PFSK-1 (cell line): ENCODE measurements around the gene NLN.

Source experiments
- FOXP2 ChIP-seq: optimal IDR thresholded peaks from 2 replicates; pipeline ENCODE3; 2011; ENCODE audit warnings: borderline replicate concordance, control low read depth, inconsistent platforms; ENCODE audit not compliant: insufficient read depth; ENCODE audit errors: extremely low read length, extremely low read depth
- POLR2AphosphoS5 ChIP-seq: IDR thresholded peaks from 2 replicates; pipeline ENCODE4 v1.6.1; 2012; ENCODE audit warnings: low read depth, mild to moderate bottlenecking, control low read depth, low read length, moderate library complexity
- SIN3A ChIP-seq: IDR thresholded peaks from 2 replicates; pipeline ENCODE4 v1.6.1; 2012; ENCODE audit warnings: mild to moderate bottlenecking, low read length, moderate library complexity, borderline replicate concordance; ENCODE audit not compliant: insufficient read depth
- TAF1 ChIP-seq: IDR thresholded peaks from 2 replicates; pipeline ENCODE4 v1.6.1; 2012; ENCODE audit warnings: low read length, control low read depth, borderline replicate concordance; ENCODE audit not compliant: insufficient read depth
- TF ChIP-seq, protein P1 (sequence below), 2 experiments: IDR thresholded peaks; 2 replicates each; pipeline versions ENCODE4 v1.6.1 to v1.8.0; 2011 to 2012; ENCODE audit warnings: low read depth in 2 of 2, low read length in 2 of 2, control low read depth in 1 of 2, inconsistent platforms in 1 of 2, mild to moderate bottlenecking in 1 of 2, moderate library complexity in 1 of 2; ENCODE audit not compliant: insufficient read depth in 1 of 2

Gene NLN

DNA sequence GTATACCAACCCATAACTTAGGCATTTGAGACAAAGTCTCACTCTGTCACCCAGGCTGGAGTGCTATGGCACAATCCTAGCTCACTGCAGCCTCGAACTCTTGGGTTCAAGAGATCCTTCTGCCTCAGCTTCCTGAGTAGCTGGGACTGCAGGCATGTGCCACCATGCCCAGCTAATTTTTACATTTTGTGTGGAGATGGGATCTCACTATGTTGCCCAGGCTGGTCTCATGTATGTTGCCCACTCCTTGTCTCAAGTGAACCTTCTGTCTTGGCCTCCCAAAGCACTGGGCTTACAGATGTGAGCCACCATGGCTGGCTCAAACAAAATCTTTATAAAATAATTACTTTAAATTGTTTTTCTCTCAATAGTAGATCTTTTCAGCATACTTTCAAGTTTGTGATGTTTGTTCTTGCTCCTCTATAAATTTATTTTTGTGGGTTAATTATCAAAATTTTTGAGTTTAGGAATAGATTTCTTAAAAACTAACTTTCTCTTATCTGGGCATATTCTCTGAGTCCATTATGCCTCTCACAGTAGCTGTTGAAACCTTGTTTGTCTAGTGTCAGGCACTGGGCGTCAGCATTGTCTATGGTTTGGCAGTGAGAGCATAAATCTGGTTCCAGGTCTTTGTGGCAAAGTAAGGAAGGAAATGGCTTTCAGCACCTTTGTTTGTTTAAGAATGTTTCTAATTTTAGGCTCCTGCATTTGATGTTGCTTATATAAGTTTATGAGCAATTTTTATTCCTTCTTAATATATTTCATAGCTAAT, 38.7 kb downstream of the NLN start:
- no peak for TF ChIP-seq POLR2AphosphoS5
- no peak for TF ChIP-seq SIN3A
- TF ChIP-seq TAF1 = no peak
- TF ChIP-seq FOXP2 = no peak
- TF ChIP-seq, protein P1, sequence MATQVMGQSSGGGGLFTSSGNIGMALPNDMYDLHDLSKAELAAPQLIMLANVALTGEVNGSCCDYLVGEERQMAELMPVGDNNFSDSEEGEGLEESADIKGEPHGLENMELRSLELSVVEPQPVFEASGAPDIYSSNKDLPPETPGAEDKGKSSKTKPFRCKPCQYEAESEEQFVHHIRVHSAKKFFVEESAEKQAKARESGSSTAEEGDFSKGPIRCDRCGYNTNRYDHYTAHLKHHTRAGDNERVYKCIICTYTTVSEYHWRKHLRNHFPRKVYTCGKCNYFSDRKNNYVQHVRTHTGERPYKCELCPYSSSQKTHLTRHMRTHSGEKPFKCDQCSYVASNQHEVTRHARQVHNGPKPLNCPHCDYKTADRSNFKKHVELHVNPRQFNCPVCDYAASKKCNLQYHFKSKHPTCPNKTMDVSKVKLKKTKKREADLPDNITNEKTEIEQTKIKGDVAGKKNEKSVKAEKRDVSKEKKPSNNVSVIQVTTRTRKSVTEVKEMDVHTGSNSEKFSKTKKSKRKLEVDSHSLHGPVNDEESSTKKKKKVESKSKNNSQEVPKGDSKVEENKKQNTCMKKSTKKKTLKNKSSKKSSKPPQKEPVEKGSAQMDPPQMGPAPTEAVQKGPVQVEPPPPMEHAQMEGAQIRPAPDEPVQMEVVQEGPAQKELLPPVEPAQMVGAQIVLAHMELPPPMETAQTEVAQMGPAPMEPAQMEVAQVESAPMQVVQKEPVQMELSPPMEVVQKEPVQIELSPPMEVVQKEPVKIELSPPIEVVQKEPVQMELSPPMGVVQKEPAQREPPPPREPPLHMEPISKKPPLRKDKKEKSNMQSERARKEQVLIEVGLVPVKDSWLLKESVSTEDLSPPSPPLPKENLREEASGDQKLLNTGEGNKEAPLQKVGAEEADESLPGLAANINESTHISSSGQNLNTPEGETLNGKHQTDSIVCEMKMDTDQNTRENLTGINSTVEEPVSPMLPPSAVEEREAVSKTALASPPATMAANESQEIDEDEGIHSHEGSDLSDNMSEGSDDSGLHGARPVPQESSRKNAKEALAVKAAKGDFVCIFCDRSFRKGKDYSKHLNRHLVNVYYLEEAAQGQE (IDR thresholded peaks at IDR 0.05; ENCODE audit: insufficient read depth in 1 of 2, low read depth in 2 of 2, low read length in 2 of 2) = no peak

DNA sequence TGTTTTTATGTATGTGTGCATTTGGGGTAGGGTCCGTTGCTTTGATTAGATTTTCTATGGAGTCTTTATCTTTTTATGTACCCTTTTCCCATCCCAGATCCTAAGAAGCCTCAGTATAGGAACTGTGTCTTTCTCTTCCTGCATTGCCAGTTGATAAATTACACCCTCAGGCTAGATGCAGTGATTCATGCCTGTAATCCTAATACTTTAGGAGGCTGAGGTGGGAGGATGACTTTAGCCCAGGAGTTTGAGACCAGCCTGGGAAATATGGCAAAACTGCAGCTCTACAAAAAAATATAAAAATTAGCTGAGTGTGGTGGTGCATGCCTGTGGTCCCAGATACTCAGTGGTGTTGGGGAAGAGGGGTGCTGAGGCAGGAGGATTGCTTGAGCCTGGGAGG, 40.2 kb downstream of the NLN start:
- no peak for TF ChIP-seq FOXP2
- TF ChIP-seq SIN3A = no peak
- TF ChIP-seq, protein P1 (IDR thresholded peaks at IDR 0.05; ENCODE audit: insufficient read depth in 1 of 2, low read depth in 2 of 2, low read length in 2 of 2) = no peak
- no peak for TF ChIP-seq POLR2AphosphoS5

DNA sequence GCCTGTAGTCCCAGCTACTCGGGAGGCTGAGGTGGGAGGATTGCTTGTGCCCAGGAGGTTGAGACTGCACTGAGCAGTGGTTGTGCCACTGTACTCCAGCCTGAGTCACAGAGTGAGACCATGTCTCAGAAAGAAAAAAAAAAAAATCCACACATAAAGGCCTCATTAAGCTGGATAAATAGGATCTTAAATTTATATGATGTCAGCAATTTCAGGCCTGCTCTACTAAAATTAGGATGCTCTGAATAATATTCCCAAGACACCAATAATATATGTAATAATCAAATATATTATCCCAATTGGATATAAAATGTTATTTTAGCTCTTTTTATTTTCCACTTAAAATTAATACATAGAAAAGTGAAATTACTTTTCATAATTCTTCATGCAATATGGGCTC, 43.6 kb downstream of the NLN start:
- TF ChIP-seq FOXP2 (no peak), TAF1 (no peak), SIN3A (no peak), POLR2AphosphoS5 (no peak)
- TF ChIP-seq, protein P1 (IDR thresholded peaks at IDR 0.05; ENCODE audit: insufficient read depth in 1 of 2, low read depth in 2 of 2, low read length in 2 of 2) = no peak

DNA sequence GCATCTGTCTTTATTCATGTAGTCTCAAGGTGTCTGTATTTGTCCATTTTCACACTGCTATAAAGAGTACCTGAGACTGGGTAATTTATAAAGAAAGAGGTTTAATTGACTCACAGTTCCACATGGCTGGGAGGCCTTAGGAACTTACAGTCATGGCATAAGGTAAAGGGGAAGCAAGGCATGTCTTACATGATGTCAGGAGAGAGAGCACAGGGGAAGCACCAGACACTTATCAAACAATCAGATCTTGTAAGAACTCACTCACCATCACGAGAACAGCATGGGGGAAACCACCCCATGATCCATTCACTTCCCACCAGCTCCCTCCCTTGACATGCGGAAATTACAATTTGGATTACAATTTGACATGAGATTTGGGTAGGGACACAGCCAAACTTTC, 44.2 kb downstream of the NLN start:
- no peak for TF ChIP-seq POLR2AphosphoS5

DNA sequence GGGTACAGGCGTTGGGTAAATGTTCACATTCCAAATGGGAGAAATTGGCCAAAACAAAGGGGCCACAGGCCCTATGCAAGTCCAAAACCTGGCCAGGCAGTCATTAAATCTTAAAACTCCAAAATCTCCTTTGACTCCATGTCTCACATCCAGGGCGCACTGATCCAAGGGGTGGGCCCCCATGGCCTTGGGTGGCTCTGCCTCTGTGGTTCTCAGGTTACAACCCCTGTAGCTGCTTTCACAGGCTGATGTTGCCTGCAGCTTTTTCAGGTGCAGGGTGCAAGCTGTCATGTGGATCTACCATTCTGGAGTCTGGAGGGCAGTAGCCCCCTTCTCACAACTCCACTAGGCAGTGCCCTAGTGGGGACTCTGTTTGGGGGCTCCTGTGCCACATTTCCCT, 44.8 kb downstream of the NLN start:
- no peak for TF ChIP-seq FOXP2

DNA sequence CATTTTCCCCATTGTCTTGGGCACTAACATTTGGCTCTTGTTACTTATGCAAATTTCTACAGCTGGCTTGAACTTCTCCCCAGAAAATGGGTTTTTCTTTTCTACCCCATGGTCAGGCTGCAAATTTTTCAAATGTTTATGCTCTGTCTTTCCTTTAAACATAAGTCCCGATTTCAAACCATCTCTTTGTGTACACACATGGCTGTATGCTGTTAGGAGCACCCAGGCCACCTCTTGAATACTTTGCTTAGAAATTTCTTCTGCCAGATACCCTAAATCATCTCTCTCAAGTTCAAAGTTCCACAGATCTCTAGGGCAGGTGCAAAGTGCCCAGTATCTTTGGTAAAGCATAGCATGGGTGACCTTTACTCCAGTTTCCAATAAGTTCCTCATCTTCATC, 45.6 kb downstream of the NLN start:
- TF ChIP-seq, protein P1 (IDR thresholded peaks at IDR 0.05; ENCODE audit: insufficient read depth in 1 of 2, low read depth in 2 of 2, low read length in 2 of 2) = no peak
- TF ChIP-seq TAF1 = no peak
